SK-MEL-5 (cell line): ENCODE results near the gene ALAD. TPM values are rescaled to one million over a fixed set of nuclear protein-coding genes. Genes with fewer than 3 reads are reported as not detected.
"Not testable (repeated sequence)": the region's sequence is repeated elsewhere in the genome, so short reads cannot be mapped to it uniquely, and the experiment has no call there.

Experiments used
- DNase-seq: peaks from one replicate; pipeline ENCODE4 v3.0.0-alpha.2; 2016; ENCODE audit warnings: low read depth, low spot score
- in situ Hi-C: cut with HindIII; loops from 2 replicates; pipeline ENCODE4 v1.10.0; 2016; ENCODE audit warnings: low sequenced_read_pairs, high pct_unique_total_duplicates, low pct_unique_long_range_greater_than_20kb
- polyA plus RNA-seq, 2 experiments: library from polyadenylated mRNA; depleted of rRNA; stranded (reverse); fragments of >200 nt; gene quantifications; 2 replicates each; pipeline ENCODE4 v1.2.3, GENCODE V29; 2015
- total RNA-seq: library from RNA; depleted of rRNA; stranded (reverse); fragments of >200 nt; shearing (Covaris generic); gene quantifications from 2 replicates; pipeline ENCODE4 v1.2.3, GENCODE V29; 2014; rRNA removed

ALAD gene
- total RNA-seq = 17.7 and 18.5 TPM in 2 replicates
- polyA plus RNA-seq (2015; cell fraction: cytosol; rRNA removed) = 26.3 and 35.5 TPM in 2 replicates
- polyA plus RNA-seq (2015; cell fraction: nucleus; rRNA removed) = 51.0 and 53.0 TPM in 2 replicates

DNA sequence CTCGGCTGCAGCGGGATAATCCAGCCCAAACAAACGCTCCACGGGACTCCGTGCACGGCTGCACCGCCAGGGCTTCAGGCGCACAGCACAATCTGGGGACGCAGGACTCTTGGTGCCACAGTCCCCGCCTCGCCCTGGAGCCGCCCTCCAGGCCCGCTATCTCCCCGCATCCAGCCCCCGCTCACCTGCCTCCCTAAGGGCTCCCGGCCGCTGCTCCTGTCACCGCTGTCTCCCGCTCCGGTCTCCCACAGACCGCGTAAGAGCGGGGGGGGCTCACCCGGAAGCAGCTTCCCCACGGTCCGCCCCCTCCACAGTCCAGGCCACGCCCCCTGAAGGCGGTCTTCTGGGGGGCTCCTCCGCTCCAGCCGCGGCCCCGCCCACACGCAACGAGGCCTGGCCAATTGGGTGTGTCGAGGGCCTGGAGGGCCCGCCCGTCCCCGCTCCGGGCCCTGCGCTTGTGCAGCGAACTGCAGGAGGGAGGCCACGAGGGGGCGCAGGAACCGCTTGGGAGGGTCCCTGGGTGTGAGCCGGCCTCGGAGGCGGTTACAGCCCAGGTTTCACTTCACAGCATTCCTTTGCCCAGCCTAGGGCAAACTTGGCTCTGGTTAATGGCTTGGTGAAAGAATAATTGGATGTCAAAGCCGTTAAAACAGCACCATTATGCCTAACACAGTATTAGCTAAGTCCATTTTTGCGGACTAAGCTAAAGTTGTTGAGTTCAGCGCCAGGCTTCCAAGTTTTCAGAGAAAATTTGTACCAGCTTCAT lies at the start of gene ALAD:
Gene ALAD, minus strand, starts transcription at position 258 of the 766 bp plus-strand sequence. CDS start 7,725 bp downstream, outside the sequence.
- DNase-seq = peak; percentile 98
- in situ Hi-C loops = no loop called here

- in situ Hi-C loops = no loop called here
- no peak for DNase-seq
Measured at GRCh38 chr9:113449376-113449775, 48.3 kb upstream of the ALAD start.

DNA sequence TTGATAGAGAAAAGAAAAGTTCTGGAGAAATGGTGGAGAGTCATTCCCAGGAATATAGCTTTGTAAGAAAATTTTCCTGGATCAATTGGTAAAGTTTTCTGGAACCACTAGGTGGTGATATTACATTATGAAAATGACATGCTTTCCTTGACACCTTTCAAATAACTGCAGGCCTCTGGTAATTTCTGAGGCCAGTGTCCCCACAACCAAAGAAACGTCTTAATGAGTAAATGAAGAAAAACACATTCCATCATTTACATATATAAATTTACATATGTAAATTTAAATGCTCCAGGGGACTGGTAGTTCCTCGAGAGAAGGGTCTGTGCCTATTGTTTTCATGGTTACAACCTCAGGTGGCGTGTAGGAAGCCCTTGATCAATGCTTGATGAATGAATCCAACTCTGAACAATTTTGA lies 45.2 kb upstream of the ALAD start:
- peak; percentile 72 for DNase-seq
- in situ Hi-C loops = no loop called here

DNA sequence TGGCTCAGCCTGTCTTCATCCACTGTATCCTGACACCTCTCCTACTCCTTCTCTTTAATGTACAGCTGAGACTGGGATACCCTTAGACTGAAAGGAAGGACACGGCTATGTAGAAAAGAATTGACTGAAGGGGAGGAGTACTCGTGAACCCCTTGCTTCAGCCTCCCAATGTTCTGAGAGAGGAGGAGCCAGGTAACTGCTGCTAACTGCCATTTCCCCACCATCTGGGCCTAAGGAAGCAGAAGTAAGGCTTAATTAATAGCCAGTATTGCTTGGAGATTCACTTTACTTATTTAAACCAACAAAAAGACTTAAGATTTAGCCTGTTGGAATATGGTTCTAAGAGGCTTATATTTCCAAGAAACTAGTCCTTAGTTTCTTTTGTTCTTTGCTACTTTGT lies 43.7 kb upstream of the ALAD start:
- in situ Hi-C loops = no loop called here
- no peak for DNase-seq

GRCh38 chr9:113437716-113438115 lies 36.6 kb upstream of the ALAD start:
- in situ Hi-C loops, DNase-seq: not testable (repeated sequence)

DNA sequence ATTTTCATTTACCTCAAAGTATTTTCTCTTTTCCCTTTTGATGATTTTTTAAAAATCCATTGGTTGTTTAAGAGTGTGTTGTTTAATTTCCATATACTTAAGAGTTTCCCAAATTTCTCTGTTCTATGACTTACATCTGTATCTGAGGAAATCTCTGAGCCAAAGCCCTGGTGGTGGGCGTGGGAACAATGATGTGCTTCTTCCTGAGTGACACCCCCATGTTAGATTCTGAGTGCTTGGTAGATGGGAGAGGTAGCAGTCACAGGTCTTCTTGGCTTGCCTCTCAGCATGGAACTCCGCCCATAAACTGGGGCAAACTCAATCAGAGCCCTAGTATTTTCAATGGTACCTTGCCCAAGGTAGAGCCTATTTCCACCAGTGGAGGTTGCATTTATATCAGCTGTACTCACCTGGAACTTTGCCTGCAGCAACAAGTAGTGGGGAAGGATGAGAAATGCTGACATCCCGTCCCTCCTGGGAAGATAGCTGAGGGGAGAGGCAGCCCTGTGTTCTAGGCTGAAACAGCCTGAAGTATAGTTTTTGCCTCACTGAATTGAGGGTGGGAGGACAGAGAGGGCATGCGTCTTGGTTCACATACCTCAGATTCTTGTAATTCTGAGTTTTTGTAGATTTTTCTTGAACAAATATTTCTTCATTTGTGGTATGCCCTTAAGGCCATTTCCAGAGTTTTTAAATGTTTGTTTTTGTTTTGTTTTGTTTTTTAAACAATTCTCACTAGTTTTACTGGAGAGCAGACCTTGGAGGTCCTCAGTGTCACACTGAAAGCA lies 35.8 kb upstream of the ALAD start:
- no peak for DNase-seq

GRCh38 chr9:113431191-113431590 lies 30.1 kb upstream of the ALAD start:
- DNase-seq = no peak
- in situ Hi-C loops = no loop called here

More for the DNA sequence above, 35.8 kb upstream of the ALAD start:
- in situ Hi-C loops = no loop called here

DNA sequence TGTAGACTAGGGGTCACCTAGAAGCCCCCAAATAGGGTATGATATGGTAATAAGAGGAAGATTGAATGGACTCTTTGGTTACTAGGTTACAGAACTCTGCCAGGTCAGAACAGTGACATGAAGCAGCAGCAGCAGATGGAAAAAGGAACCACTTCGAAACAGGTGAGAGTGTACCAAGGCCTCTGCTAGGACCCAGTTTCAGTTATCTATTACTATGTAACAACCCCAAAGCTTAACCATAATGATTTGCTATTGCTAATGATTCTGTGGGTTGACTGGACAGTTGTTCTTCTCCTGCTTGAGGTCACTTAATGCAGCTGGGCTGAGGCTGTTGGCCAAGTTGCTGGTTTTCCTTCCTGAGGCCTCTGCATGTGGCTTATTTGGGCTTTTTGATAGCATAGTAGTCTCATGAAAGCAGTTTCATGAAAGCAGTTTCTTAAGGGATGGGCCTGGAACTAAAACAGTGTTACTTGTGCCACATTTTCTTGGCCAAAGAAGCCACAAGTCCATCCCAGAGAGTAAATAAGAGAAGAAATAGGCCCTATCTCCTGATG lies 27.1 kb upstream of the ALAD start:
- no peak for DNase-seq
- in situ Hi-C loops = no loop called here

DNA sequence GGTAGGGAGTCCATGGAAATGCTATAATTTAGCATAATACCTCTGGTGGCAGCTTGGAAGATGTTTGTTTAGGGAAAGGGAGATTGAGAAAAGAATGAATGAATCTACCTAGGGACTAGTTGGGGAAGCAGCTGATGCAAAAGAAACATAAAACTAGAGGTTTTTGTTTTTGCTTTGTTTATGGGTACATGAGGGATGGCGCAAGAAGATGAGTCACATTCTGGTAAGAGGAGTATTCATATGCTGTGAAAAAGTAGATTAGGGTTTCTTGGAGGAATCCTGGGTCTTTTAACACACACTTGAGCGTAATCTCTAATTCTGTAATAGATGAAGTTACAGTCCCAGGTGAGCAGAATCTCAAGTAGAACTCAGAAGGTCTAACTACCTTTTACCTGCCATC lies 26.5 kb upstream of the ALAD start:
- in situ Hi-C loops = no loop called here
- no peak for DNase-seq

- no peak for DNase-seq
- in situ Hi-C loops = no loop called here
Measured at GRCh38 chr9:113426701-113427100, 25.6 kb upstream of the ALAD start.

DNA sequence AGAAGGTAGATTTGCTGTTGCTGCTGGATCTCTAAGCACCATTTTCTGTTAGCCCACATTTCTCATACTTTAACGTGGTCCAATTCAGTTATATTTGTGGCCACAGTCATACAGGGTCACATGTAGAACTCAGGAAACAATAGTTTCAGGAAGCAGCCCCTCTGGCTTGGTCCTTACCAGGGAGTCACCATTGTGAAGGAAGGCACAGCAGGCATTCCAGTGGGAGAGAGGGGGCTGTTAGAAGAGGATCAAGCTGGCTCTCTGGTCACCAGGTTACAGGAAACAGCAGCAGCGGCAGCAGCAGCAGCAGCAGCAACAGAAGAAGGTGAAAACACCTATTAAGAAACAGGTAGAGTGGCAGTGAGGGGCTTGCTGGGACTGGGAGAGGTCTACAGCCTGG lies 24.0 kb upstream of the ALAD start:
- in situ Hi-C loops = no loop called here
- DNase-seq = no peak

DNA sequence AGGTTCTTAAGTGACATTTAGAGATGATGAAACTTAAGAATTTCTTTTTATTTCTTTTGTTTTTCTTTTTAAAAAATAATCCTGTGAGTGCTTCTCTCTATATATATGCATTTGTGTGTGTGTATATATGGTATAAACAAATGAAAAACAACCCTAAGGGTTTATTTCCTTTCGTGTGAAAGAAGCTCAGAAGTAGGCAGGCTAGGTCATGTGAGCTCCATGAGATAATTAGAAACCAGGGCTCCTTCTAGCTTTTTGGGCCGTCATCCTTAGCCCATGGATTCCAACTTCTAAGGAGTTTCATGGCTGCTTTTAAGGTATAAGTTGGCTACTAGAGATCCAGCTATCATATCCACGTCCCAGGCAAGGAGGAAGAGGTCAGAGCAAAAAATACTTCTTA lies 20.6 kb upstream of the ALAD start:
- no peak for DNase-seq
- in situ Hi-C loops = no loop called here

DNA sequence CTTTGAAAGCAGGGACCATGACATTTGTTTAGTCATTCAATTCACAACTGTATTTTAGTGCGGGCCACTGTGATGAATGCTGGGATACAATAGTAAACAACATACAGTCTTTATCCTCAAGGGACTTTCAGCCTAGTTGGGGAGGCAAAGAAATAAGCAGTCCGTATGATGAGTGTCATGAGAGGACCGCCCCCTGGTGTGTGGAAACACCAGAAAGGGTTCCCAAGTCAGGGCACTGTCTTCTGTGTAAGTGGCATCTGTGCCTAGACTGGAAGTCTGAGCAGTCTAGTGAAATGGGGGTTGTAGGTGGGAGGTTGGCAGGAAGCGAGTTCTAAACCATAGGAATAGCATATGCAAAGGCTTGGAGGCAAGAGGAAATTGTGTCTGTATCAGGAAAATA lies 16.3 kb upstream of the ALAD start:
- DNase-seq = peak; percentile 19
- in situ Hi-C loops = no loop called here

DNA sequence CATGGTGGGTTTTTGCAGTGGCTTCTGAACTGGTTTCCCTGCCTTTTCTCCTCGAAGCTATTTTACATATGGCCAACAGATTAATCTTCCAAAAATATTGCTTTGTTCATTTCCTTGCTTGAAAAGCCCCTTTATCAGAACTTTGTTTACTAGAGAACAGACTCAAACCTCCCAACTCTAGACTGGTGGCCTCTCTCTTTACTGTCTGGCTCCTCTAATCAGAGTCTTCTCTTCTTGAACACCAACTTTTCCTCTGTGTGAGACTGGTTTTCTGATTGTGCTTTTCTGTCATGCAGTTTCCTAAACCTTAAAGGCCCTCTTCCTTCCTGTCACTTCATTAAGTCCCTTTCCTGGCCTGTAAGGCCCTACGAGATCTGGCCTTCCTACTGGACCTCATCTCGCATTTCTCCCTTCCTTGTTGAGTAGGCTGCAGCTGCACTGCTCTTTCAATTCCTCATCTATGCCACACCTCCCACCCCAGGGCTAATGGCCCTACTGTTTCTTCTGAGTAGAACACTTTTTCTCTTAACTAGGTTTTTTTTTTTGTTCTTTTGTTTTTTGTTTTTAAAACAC lies 15.2 kb upstream of the ALAD start:
- in situ Hi-C loops = no loop called here
- no peak for DNase-seq

GRCh38 chr9:113410207-113410864 lies 9.3 kb upstream of the ALAD start, which contains the start of the genes C9orf43 and POLE3:
Gene C9orf43, plus strand, starts transcription at chr9:113410747. Its CDS starts 2,747 bp downstream, at chr9:113413494.
Gene POLE3, minus strand, starts transcription at chr9:113410675. Its CDS starts 382 bp downstream, at chr9:113410293.
- peak; percentile 96 for DNase-seq
- in situ Hi-C loops = no loop called here

GRCh38 chr9:113409883-113410206 lies 8.8 kb upstream of the ALAD start:
- in situ Hi-C loops = no loop called here

DNA sequence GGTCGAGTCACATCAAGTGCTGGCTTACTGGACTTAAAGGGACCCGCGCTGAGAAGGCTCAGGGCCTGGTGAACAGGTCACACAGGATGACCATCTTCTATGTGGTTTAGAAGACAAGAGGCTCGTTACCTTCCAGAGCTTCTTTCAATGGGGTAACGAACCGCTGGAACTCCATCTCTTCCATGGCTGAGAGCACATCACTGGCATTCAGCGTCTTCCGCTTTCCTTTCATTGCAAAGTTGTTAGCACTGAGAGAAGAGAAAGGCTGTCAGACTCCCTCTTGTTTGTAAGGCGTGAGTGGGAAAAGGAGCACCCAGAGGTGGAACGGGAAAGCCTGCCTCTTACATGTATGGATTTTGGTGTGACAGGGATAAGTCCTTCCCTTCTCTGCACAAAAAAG lies 8.4 kb upstream of the ALAD start:
- in situ Hi-C loops = no loop called here
- no peak for DNase-seq

More at GRCh38 chr9:113409883-113410206, 8.8 kb upstream of the ALAD start:
- no peak for DNase-seq
